Measurements from ENCODE around the gene ENOX2. TPM values are rescaled to one million over a fixed set of nuclear protein-coding genes. Genes with fewer than 3 reads are reported as not detected.
A peak's percentile ranks its signal among the peaks of the same experiment; 100 is the strongest.

The ENOX2 gene
- total RNA-seq, 2 donors from 2014 or later: 7.3 to 26.2 TPM

DNA sequence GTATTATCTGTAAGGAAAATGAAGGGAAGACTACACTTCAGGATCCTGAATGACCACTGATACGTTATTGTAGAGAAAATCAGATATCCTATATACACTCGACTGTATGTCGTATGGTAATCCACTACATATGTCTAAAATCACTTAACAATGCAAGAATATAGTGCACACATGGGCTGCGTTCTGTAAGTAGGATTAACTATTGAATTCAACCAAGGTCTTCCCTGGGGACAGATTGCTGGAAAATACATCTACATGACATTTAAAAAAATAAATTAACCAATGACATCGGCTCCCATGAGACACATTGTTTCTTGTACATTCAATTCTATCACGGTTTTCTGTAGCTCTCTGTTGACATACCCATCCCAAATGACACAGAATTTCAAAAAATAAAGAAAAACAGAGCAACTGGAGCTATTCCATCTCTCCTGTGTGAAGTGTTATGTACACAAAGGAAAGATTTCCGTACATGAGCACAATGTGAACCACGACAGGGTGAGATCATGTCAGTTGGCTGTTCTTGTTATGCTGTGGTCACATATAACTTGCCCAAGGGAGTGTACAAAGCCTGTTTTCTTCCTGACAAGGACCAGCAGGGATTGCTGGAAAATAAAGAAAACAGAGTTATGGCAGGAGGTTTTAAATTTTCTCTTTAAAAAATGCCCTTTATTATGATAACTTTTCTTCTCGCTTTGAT lies 6.1 kb downstream of the ENOX2 start:
- Mint-ChIP-seq H3K4me1 (peaks cover 25% of the 10 kb centered on the region), H3K27me3 (ENCODE audit: insufficient read depth) (no peaks in the 10 kb centered on the region), H3K9me3 (no peaks in the 10 kb centered on the region), H3K36me3 (ENCODE audit: low read depth) (peaks cover 4% of the 10 kb centered on the region), H3K27ac (no peak overlapping the region), H3K4me3 (no peak overlapping the region)
- WGBS, 2 experiments (ENCODE audit: insufficient coverage in 1 of 2, insufficient read length in 1 of 2): 95 to 97% methylated on average over 3 to 8 of the region's 9 CpGs
- DNase-seq: no peak
- H3K27me3 ChIP-seq (ENCODE audit: control insufficient read depth, insufficient read depth, low read length, poor library complexity, severe bottlenecking): no peaks in the 10 kb centered on the region
- TF ChIP-seq, protein P1, sequence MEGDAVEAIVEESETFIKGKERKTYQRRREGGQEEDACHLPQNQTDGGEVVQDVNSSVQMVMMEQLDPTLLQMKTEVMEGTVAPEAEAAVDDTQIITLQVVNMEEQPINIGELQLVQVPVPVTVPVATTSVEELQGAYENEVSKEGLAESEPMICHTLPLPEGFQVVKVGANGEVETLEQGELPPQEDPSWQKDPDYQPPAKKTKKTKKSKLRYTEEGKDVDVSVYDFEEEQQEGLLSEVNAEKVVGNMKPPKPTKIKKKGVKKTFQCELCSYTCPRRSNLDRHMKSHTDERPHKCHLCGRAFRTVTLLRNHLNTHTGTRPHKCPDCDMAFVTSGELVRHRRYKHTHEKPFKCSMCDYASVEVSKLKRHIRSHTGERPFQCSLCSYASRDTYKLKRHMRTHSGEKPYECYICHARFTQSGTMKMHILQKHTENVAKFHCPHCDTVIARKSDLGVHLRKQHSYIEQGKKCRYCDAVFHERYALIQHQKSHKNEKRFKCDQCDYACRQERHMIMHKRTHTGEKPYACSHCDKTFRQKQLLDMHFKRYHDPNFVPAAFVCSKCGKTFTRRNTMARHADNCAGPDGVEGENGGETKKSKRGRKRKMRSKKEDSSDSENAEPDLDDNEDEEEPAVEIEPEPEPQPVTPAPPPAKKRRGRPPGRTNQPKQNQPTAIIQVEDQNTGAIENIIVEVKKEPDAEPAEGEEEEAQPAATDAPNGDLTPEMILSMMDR (conservative IDR thresholded peaks at IDR 0.05): no peak
- H3K9ac ChIP-seq (ENCODE audit: extremely low read depth, low read length, poor library complexity, severe bottlenecking): no peak overlapping the region
- no peaks in the 10 kb centered on the region for H3K36me3 ChIP-seq (ENCODE audit: control insufficient read depth, insufficient read depth, low read length)
- no peaks in the 10 kb centered on the region for H3K9me3 ChIP-seq (ENCODE audit: control insufficient read depth, low read length)
- H3K27ac ChIP-seq (ENCODE audit: low read depth, low read length): peak overlapping the region; percentile 38
- H3K4me1 ChIP-seq (ENCODE audit: control insufficient read depth, insufficient read depth, low read length): no peaks in the 10 kb centered on the region
- no peak overlapping the region for H3K4me3 ChIP-seq (ENCODE audit: low read length)

DNA sequence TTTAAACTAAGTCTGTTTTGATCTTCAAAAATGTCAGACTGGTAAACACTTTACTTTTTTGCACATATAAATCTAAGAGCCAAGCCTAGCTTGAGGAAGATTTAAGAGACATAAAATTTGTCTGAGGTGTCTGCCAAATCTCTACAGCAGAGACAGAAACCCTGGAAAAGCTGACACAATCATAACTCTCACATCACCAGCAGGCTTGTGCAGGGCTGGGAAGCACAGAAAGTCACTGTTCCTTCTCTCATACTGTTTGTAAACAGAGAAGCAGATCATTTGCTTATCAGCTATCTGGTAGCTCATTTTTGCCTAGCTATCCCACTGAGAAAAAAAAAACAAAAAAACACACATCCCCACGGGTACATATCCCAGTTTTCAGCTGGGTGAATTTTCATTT lies 7.0 kb downstream of the ENOX2 start:
- H3K36me3 ChIP-seq (ENCODE audit: control insufficient read depth, insufficient read depth, low read length): no peaks in the 10 kb centered on the region
- Mint-ChIP-seq H3K27me3 (ENCODE audit: insufficient read depth) (no peaks in the 10 kb centered on the region), H3K4me3 (no peak overlapping the region), H3K4me1 (peaks cover 16% of the 10 kb centered on the region), H3K9me3 (no peaks in the 10 kb centered on the region), H3K27ac (no peak overlapping the region), H3K36me3 (ENCODE audit: low read depth) (peaks cover 4% of the 10 kb centered on the region)
- H3K4me1 ChIP-seq (ENCODE audit: control insufficient read depth, insufficient read depth, low read length): no peaks in the 10 kb centered on the region
- H3K9me3 ChIP-seq (ENCODE audit: control insufficient read depth, low read length): no peaks in the 10 kb centered on the region
- 88% methylated on average over 1 of the region's 1 CpG; no CpG with 5 or more reads in 1 of the 2 experiments for WGBS, 2 experiments (ENCODE audit: insufficient coverage in 1 of 2, insufficient read length in 1 of 2)
- H3K27me3 ChIP-seq (ENCODE audit: control insufficient read depth, insufficient read depth, low read length, poor library complexity, severe bottlenecking): no peaks in the 10 kb centered on the region
- H3K27ac ChIP-seq (ENCODE audit: low read depth, low read length): no peak overlapping the region
- TF ChIP-seq, protein P1 (conservative IDR thresholded peaks at IDR 0.05): no peak
- no peak for DNase-seq
- H3K4me3 ChIP-seq (ENCODE audit: low read length): no peak overlapping the region
- no peak overlapping the region for H3K9ac ChIP-seq (ENCODE audit: extremely low read depth, low read length, poor library complexity, severe bottlenecking)

DNA sequence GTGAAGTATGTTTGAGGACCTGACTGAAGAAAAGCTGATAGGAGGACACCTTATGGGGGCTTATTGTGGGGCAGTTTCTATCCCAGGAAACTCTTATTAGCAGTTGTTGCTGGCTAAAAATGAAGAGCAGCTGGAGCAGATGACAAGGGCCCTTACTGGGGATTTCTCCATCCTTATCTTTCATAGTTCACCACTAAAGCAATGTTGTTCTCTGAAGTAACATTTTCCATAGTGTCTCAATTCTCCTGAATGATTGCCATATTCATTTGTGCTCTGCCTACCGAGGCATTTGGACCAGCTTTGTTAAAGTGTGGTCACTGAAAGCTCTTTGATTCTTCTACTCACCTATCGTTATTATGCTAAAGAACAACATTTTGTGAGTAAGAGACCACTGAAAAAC lies 7.7 kb downstream of the ENOX2 start:
- no peaks in the 10 kb centered on the region for H3K9me3 ChIP-seq (ENCODE audit: control insufficient read depth, low read length)
- no peak overlapping the region for H3K27ac Mint-ChIP-seq
- no peaks in the 10 kb centered on the region for H3K27me3 Mint-ChIP-seq (ENCODE audit: insufficient read depth)
- no peak overlapping the region for H3K4me3 ChIP-seq (ENCODE audit: low read length)
- no peaks in the 10 kb centered on the region for H3K4me1 ChIP-seq (ENCODE audit: control insufficient read depth, insufficient read depth, low read length)
- H3K36me3 ChIP-seq (ENCODE audit: control insufficient read depth, insufficient read depth, low read length): no peaks in the 10 kb centered on the region
- H3K27ac ChIP-seq (ENCODE audit: low read depth, low read length): no peak overlapping the region
- H3K9ac ChIP-seq (ENCODE audit: extremely low read depth, low read length, poor library complexity, severe bottlenecking): no peak overlapping the region
- H3K27me3 ChIP-seq (ENCODE audit: control insufficient read depth, insufficient read depth, low read length, poor library complexity, severe bottlenecking): no peaks in the 10 kb centered on the region
- no peak for DNase-seq
- peaks cover 9% of the 10 kb centered on the region for H3K4me1 Mint-ChIP-seq
- no peaks in the 10 kb centered on the region for H3K36me3 Mint-ChIP-seq (ENCODE audit: low read depth)
- TF ChIP-seq, protein P1 (conservative IDR thresholded peaks at IDR 0.05): no peak
- 100% methylated on average over 1 of the region's 2 CpGs; no CpG with 5 or more reads in 1 of the 2 experiments for WGBS, 2 experiments (ENCODE audit: insufficient coverage in 1 of 2, insufficient read length in 1 of 2)
- no peaks in the 10 kb centered on the region for H3K9me3 Mint-ChIP-seq
- no peak overlapping the region for H3K4me3 Mint-ChIP-seq

All from endodermal cell (in vitro differentiated cells).